Body of pancreas (tissue), 4 donors: Measurements from ENCODE around the gene PMIS2.

Experiments
- POLR2A ChIP-seq, 3 donors: fragments of 450-650 bp; IDR thresholded peaks; one replicate each; pipeline ENCODE4 v1.6.1; 2016; ENCODE audit warnings: antibody characterized with exemption in 3 of 3, mild to moderate bottlenecking in 2 of 3
- TF ChIP-seq, protein P1 (sequence below), 7 experiments: fragments of 450-650 bp in 4 of 7; fragments of 200-600 bp in 3 of 7; sonication (generic) in 3 of 7; IDR thresholded peaks; one replicate each; pipeline ENCODE4 v1.5.1; 2016 to 2019; ENCODE audit warnings: antibody characterized with exemption in 7 of 7

DNA sequence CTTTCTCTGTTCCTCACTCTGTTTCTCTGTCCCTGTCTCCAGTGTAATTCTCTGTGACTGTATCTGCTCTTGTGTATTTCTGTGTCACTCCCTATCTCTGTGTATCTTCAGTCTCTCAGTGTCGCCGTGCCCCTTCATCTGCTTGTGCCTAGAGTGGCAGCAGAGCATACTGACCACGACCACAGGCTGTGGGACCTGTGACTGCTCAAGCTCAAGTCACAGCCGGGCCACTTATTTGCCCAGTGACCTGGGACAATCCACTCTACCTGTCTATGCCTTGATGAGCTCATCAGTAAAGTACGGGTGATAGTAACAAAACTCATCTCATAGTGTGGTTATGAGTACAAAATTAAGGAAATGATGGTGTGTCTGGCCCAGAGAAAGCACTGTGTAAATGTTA lies 31.9 kb upstream of the PMIS2 start:
- TF ChIP-seq, protein P1, sequence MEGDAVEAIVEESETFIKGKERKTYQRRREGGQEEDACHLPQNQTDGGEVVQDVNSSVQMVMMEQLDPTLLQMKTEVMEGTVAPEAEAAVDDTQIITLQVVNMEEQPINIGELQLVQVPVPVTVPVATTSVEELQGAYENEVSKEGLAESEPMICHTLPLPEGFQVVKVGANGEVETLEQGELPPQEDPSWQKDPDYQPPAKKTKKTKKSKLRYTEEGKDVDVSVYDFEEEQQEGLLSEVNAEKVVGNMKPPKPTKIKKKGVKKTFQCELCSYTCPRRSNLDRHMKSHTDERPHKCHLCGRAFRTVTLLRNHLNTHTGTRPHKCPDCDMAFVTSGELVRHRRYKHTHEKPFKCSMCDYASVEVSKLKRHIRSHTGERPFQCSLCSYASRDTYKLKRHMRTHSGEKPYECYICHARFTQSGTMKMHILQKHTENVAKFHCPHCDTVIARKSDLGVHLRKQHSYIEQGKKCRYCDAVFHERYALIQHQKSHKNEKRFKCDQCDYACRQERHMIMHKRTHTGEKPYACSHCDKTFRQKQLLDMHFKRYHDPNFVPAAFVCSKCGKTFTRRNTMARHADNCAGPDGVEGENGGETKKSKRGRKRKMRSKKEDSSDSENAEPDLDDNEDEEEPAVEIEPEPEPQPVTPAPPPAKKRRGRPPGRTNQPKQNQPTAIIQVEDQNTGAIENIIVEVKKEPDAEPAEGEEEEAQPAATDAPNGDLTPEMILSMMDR (IDR thresholded peaks at IDR 0.05) = no peak
- no peak for TF ChIP-seq POLR2A (IDR thresholded peaks at IDR 0.05)
